ENCODE results near the gene AWAT2. TPM values are rescaled to one million over a fixed set of nuclear protein-coding genes. Genes with fewer than 3 reads are reported as not detected.
"Not testable (repeated sequence)": the region's sequence is repeated elsewhere in the genome, so short reads cannot be mapped to it uniquely, and the experiment has no call there.

The AWAT2 gene
- total RNA-seq, 6 experiments from 2014 or later, result not detected

GRCh38 chrX:70001269-70001668 is 48.5 kb downstream of the AWAT2 start:
- H3K9me3 Mint-ChIP-seq, result no peaks in the 10 kb centered on the region
- H3K27ac Mint-ChIP-seq, result no peak overlapping the region
- no peaks in the 10 kb centered on the region for H3K27me3 Mint-ChIP-seq (ENCODE audit: insufficient read depth)
- H3K4me1 Mint-ChIP-seq (ENCODE audit: low read depth), result no peaks in the 10 kb centered on the region
- no peak for DNase-seq
- TF ChIP-seq CTCF (IDR thresholded peaks at IDR 0.05), result no peak
- H3K4me3 Mint-ChIP-seq, result no peak overlapping the region
- no peaks in the 10 kb centered on the region for H3K36me3 Mint-ChIP-seq (ENCODE audit: low read depth)

GRCh38 chrX:69998299-69998698 is 51.4 kb downstream of the AWAT2 start:
- H3K4me3 Mint-ChIP-seq; H3K27ac Mint-ChIP-seq; DNase-seq; H3K27me3 Mint-ChIP-seq (ENCODE audit: insufficient read depth); H3K36me3 Mint-ChIP-seq (ENCODE audit: low read depth); H3K4me1 Mint-ChIP-seq (ENCODE audit: low read depth); H3K9me3 Mint-ChIP-seq: not testable (repeated sequence)

GRCh38 chrX:69996113-69996468 is 53.6 kb downstream of the AWAT2 start:
- no peak overlapping the region for H3K27ac Mint-ChIP-seq
- no peaks in the 10 kb centered on the region for H3K9me3 Mint-ChIP-seq
- H3K36me3 Mint-ChIP-seq (ENCODE audit: low read depth), result no peaks in the 10 kb centered on the region
- TF ChIP-seq CTCF (IDR thresholded peaks at IDR 0.05), result no peak
- DNase-seq, result no peak
- H3K4me1 Mint-ChIP-seq (ENCODE audit: low read depth), result no peaks in the 10 kb centered on the region
- H3K27me3 Mint-ChIP-seq (ENCODE audit: insufficient read depth), result no peaks in the 10 kb centered on the region; the same call in 1 of the 2 replicates
- no peak overlapping the region for H3K4me3 Mint-ChIP-seq

- Mint-ChIP-seq H3K36me3 (ENCODE audit: low read depth) (no peaks in the 10 kb centered on the region), H3K27ac (no peak overlapping the region), H3K9me3 (no peaks in the 10 kb centered on the region), H3K27me3 (ENCODE audit: insufficient read depth) (no peaks in the 10 kb centered on the region; the same call in 1 of the 2 replicates), H3K4me1 (ENCODE audit: low read depth) (no peaks in the 10 kb centered on the region), H3K4me3 (no peak overlapping the region)
- no peak for DNase-seq
- TF ChIP-seq CTCF (IDR thresholded peaks at IDR 0.05), result no peak
Observed at GRCh38 chrX:69995362-69996112, 54.2 kb downstream of the AWAT2 start.

- DNase-seq, result no peak
- H3K4me3 Mint-ChIP-seq, result no peak overlapping the region
- no peaks in the 10 kb centered on the region for H3K4me1 Mint-ChIP-seq (ENCODE audit: low read depth)
- no peak overlapping the region for H3K27ac Mint-ChIP-seq
- no peaks in the 10 kb centered on the region for H3K9me3 Mint-ChIP-seq
- no peaks in the 10 kb centered on the region; the same call in 1 of the 2 replicates for H3K27me3 Mint-ChIP-seq (ENCODE audit: insufficient read depth)
- no peak for TF ChIP-seq CTCF (IDR thresholded peaks at IDR 0.05)
- H3K36me3 Mint-ChIP-seq (ENCODE audit: low read depth), result no peaks in the 10 kb centered on the region
Observed at GRCh38 chrX:69993494-69993893, 56.2 kb downstream of the AWAT2 start.

GRCh38 chrX:69991685-69992084 is 58.1 kb downstream of the AWAT2 start:
- TF ChIP-seq CTCF (IDR thresholded peaks at IDR 0.05), result no peak
- H3K4me1 Mint-ChIP-seq (ENCODE audit: low read depth), result no peaks in the 10 kb centered on the region
- no peak for DNase-seq
- no peaks in the 10 kb centered on the region for H3K9me3 Mint-ChIP-seq
- H3K27me3 Mint-ChIP-seq (ENCODE audit: insufficient read depth), result no peaks in the 10 kb centered on the region; the same call in 1 of the 2 replicates
- H3K4me3 Mint-ChIP-seq, result no peak overlapping the region
- H3K27ac Mint-ChIP-seq, result no peak overlapping the region
- no peaks in the 10 kb centered on the region for H3K36me3 Mint-ChIP-seq (ENCODE audit: low read depth)

Small RNA genes lying within 50 kb of the gene (microRNA-seq; reads per million reads assigned to microRNA genes)
- gene MIR676, result not detected

Other genes with a start within 250 kb of the AWAT2 start
- not detected for gene OTUD6A, start 12.5 kb upstream of the AWAT2 start, total RNA-seq (2021; fragmentation: NEBNext Ultra II Directional; extraction: Animal tissue kit (Norgen Biotek cat#: 25700))
- gene IGBP1, start 83.5 kb upstream of the AWAT2 start, total RNA-seq (2021; fragmentation: NEBNext Ultra II Directional; extraction: Animal tissue kit (Norgen Biotek cat#: 25700)), result 10 to 100 TPM; 35.1 to 39.9 (median 37.4) TPM
- gene DGAT2L6, start 127.5 kb upstream of the AWAT2 start, total RNA-seq (2021; fragmentation: NEBNext Ultra II Directional; extraction: Animal tissue kit (Norgen Biotek cat#: 25700)), result not detected
- gene AWAT1, start 184.7 kb upstream of the AWAT2 start, total RNA-seq (2021; fragmentation: NEBNext Ultra II Directional; extraction: Animal tissue kit (Norgen Biotek cat#: 25700)), result not detected
- not detected for gene P2RY4, start 210.3 kb upstream of the AWAT2 start, total RNA-seq (2021; fragmentation: NEBNext Ultra II Directional; extraction: Animal tissue kit (Norgen Biotek cat#: 25700))
- not detected for gene ARR3, start 218.4 kb upstream of the AWAT2 start, total RNA-seq (2021; fragmentation: NEBNext Ultra II Directional; extraction: Animal tissue kit (Norgen Biotek cat#: 25700))
- not detected for gene RAB41, start 232.2 kb upstream of the AWAT2 start, total RNA-seq (2021; fragmentation: NEBNext Ultra II Directional; extraction: Animal tissue kit (Norgen Biotek cat#: 25700))
- 10 to 100 TPM; 72.7 to 89.5 (median 87.1) TPM for gene PDZD11, start 240.0 kb upstream of the AWAT2 start, total RNA-seq (2021; fragmentation: NEBNext Ultra II Directional; extraction: Animal tissue kit (Norgen Biotek cat#: 25700))
- gene KIF4A, start 240.2 kb upstream of the AWAT2 start, total RNA-seq (2021; fragmentation: NEBNext Ultra II Directional; extraction: Animal tissue kit (Norgen Biotek cat#: 25700)), result 10 to 100 TPM; 10.7 to 30.2 (median 25.8) TPM